Small intestine (tissue), 7 donors: Measurements from ENCODE around the gene OR8D2. TPM values are rescaled to one million over a fixed set of nuclear protein-coding genes. Genes with fewer than 3 reads are reported as not detected.

Experiments
- DNase-seq, 2 donors: peaks; one replicate each; pipeline versions ENCODE4 v3.0.0 to v3.0.0-alpha.2; 2013
- FAIRE-seq: peaks from 2 replicates; lab custom pipeline; 2012; peaks lifted over from hg19 to GRCh38; lab: Jason Lieb, UNC
- H3K27ac ChIP-seq, 3 donors: one replicate each; pipeline ENCODE4 v1.5.1; 2013; ENCODE audit warnings: low read length in 2 of 3, mild to moderate bottlenecking in 2 of 3, control low read depth in 1 of 3, inconsistent platforms in 1 of 3, low read depth in 1 of 3, moderate library complexity in 1 of 3
- H3K27me3 ChIP-seq, 3 donors: one replicate each; pipeline ENCODE4 v1.6.1; 2013; ENCODE audit warnings: low read length in 3 of 3, inconsistent platforms in 1 of 3; ENCODE audit not compliant: control insufficient read depth in 3 of 3, insufficient read depth in 3 of 3
- H3K36me3 ChIP-seq, 3 donors: one replicate each; pipeline ENCODE4 v1.6.1; 2013; ENCODE audit warnings: low read length in 3 of 3, inconsistent platforms in 1 of 3, low read depth in 1 of 3, mild to moderate bottlenecking in 1 of 3, moderate library complexity in 1 of 3; ENCODE audit not compliant: control insufficient read depth in 3 of 3, insufficient read depth in 2 of 3
- H3K4me1 ChIP-seq, 3 donors: one replicate each; pipeline ENCODE4 v1.6.1; 2013; ENCODE audit warnings: low read length in 2 of 3, inconsistent platforms in 1 of 3, low read depth in 1 of 3, mild to moderate bottlenecking in 1 of 3, moderate library complexity in 1 of 3; ENCODE audit not compliant: control insufficient read depth in 3 of 3, insufficient read depth in 2 of 3
- H3K4me3 ChIP-seq, 3 donors: one replicate each; pipeline ENCODE4 v1.5.1; 2013; ENCODE audit warnings: low read length in 3 of 3, control low read depth in 1 of 3, inconsistent platforms in 1 of 3, low read depth in 1 of 3, mild to moderate bottlenecking in 1 of 3, moderate library complexity in 1 of 3
- H3K9me3 ChIP-seq, 2 donors: one replicate each; pipeline ENCODE4 v1.6.1; 2013; ENCODE audit warnings: low read depth in 1 of 2, low read length in 1 of 2; ENCODE audit not compliant: control insufficient read depth in 2 of 2, insufficient read depth in 1 of 2
- WGBS, 3 donors: extraction: QIAGEN DNeasy Blood & Tissue Kit; methylation state at CpG; one replicate each; pipeline ENCODE4 v1.1.7; 2013; 5-methylcytosine and 5-hydroxymethylcytosine counted together
- polyA plus RNA-seq, 4 donors: library from polyadenylated mRNA; stranded (reverse) in 3 of 4; unstranded in 1 of 4; fragments of 200-250 nt in 3 of 4; fragments of 120-200 nt in 1 of 4; gene quantifications; one replicate each; pipeline versions ENCODE4 v1.2.1 to v1.2.3, GENCODE V29; 2013
- donor health status: healthy with polysubstance abuse.
- donor health status: control.
- donor health status: control.
- donor health status: Bipolar disorder and iron deficiency.
- donor health status: healthy.

Gene OR8D2
- polyA plus RNA-seq, 4 donors, result not detected

DNA sequence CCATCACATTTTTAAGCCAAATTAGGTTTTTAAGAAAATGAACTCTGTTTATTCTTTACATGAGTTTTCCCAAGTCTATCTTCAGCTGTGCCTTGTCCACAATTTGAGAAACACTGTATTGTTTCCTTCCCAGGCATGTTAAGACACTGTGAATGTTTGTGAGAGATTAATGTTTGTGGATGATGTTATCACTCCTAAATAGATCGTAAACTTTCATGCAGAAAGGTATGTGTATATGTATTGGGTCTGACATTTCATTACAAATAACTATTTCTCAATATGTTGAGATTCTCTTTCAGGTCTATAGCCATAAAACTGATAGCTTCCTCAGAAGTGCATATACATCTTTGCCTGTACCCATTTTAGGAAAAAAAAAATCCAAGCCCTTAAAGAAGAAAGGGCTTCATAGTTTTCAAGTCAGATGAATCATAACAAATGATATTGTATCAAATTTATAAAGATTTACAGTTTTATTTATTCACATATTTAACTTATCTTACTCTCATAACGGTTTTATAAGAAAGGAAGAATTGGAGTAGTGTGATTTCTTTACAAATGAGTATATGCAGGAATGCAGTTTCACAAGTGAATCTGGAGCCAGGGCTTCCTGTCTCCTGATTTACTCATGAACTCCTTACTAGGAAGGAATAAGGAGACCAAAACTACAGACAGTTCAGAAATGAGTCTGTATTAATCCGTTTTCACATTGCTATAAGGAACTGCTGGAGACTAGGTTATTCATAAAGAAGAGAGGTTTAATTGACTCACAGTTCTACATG lies 17.5 kb downstream of the OR8D2 start:
- 40 to 44% (median 43%) methylated on average over 3 of the region's 3 CpGs for WGBS, 3 donors
- Histone ChIP-seq H3K27me3 (no peaks in the 10 kb centered on the region), H3K27ac (no peak overlapping the region), H3K36me3 (no peaks in the 10 kb centered on the region), H3K4me1 (no peaks in the 10 kb centered on the region), H3K9me3 (no peaks in the 10 kb centered on the region), H3K4me3 (no peak overlapping the region)
- DNase-seq (no peak), FAIRE-seq (no peak)

DNA sequence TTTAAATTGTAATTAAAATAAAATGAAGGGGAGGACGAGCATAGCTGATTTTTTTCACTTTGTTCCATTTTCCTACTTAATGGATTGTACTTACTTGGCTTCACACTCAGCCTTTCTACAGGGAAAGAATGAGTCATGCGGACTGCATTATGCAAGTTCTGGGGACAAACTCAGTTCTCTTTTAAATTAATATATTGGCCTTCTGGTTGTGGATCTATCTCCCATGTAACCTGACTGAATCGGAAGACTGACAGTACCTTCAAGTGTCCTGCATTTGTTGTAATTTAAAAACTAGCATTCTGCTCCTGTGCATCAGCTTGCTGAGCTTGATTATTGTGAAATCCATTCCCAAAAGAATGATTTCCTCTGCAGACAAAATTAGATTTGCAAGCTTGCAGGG lies 18.4 kb downstream of the OR8D2 start:
- no peak overlapping the region for H3K4me3 ChIP-seq
- H3K9me3 ChIP-seq, result no peaks in the 10 kb centered on the region
- no peak for DNase-seq
- 59 to 78% (median 75%) methylated on average over 3 of the region's 3 CpGs for WGBS, 3 donors
- FAIRE-seq, result no peak
- no peaks in the 10 kb centered on the region for H3K4me1 ChIP-seq
- H3K36me3 ChIP-seq, result no peaks in the 10 kb centered on the region
- H3K27ac ChIP-seq, result no peak overlapping the region
- H3K27me3 ChIP-seq, result no peaks in the 10 kb centered on the region

DNA sequence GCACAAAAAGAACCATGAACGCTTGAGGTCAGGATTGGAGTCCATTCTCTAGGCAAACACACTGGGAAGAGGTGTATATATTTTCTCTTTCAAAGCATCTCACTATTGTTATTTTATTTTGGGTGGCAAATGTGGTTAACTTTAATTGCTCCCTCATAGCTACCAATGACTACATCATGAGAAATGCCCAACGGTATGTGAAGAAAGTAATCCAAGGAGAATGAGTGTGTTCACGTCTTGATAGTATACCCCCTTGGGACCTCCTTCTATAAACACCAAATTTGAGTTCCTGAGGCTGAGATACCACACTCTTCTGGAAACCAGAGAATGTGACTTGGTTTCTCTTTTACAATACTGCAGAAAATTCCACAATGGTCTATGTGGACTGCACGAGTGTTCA lies 22.1 kb downstream of the OR8D2 start:
- WGBS, 3 donors, result 83 to 85% (median 83%) methylated on average over 4 of the region's 4 CpGs
- Histone ChIP-seq H3K4me1 (no peaks in the 10 kb centered on the region), H3K27me3 (no peaks in the 10 kb centered on the region), H3K9me3 (no peaks in the 10 kb centered on the region), H3K27ac (no peak overlapping the region), H3K4me3 (no peak overlapping the region), H3K36me3 (no peaks in the 10 kb centered on the region)
- FAIRE-seq, result no peak
- DNase-seq, result no peak

DNA sequence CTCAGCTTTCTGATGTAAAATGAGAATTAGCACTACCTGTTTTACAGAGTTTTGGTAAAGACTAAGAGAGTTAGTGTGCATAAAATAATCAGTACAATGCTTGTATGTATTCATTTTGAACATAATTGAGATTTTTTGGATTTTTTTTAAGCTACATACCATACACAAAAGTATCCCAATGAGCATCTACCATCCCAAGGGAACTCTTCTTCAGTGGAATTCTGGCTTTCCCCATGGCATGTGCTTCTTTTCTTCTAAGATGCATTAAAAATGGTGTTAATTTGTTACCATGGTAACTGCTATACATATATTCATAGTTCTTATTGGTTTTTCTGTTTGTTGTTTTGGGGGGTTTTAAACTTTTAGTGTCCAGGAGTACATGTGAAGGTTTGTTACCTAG lies 24.0 kb downstream of the OR8D2 start:
- Histone ChIP-seq H3K27me3 (no peaks in the 10 kb centered on the region), H3K27ac (no peak overlapping the region), H3K4me3 (no peak overlapping the region), H3K36me3 (no peaks in the 10 kb centered on the region), H3K9me3 (no peaks in the 10 kb centered on the region), H3K4me1 (no peaks in the 10 kb centered on the region)
- DNase-seq (no peak), FAIRE-seq (no peak)

DNA sequence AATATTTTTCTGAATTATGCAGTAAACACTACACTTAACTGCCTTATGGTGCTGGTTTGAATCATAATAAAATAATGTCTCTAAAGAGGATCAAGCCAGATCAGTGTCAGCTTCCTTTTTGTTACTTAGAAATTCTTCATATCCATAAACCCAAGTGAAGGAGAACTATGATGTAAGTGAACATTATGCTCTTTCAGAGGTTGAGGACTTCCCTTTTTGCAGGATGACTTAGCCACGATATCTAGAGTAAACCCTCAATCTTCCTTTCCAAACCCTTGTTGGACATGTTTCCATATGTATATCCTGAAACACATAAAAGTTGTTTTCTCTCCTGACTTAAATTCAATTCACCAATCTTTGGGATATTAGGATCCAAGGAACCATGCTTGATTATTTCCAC lies 25.3 kb downstream of the OR8D2 start:
- FAIRE-seq (no peak), DNase-seq (no peak)
- Histone ChIP-seq H3K4me3 (no peak overlapping the region), H3K36me3 (no peaks in the 10 kb centered on the region), H3K27me3 (no peaks in the 10 kb centered on the region), H3K27ac (no peak overlapping the region), H3K9me3 (no peaks in the 10 kb centered on the region), H3K4me1 (no peaks in the 10 kb centered on the region)
- WGBS, 3 donors, result 65 to 69% (median 65%) methylated on average over 1 of the region's 1 CpG

DNA sequence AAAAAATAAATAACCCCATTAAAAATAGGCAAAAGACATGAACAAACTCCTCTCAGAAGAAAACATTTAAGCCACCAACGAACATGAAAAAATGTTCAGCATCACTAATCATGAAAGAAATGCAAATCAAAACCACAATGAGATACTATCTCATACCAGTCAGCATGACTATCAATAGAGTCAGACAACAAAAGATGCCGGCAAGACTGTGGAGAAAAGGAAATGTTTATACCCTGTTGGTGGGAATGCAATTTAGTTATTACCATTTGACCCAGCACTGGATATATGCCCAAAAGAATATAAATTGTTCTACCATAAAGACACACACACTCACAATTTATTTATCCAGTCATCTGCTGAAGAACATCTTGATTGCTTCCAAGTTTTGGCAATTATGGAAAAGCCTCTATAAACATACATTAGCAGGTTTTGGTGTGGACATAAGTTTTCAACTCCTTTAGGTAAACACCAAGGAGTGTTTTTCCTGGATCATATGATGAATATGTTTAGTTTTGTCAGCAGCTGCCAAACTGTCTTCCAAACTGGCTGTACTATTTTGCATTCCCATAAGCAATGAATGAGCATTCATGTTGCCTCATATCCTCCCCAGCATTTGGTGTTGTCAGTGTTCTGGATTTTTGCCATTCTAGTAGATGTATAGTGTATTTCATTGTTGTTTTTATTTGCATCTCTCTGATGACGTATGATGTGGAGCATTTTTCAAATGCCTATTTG lies 34.2 kb downstream of the OR8D2 start:
- H3K4me3 ChIP-seq, result no peak overlapping the region
- H3K27ac ChIP-seq, result no peak overlapping the region
- H3K36me3 ChIP-seq, result no peaks in the 10 kb centered on the region
- 51 to 66% (median 65%) methylated on average over 3 of the region's 3 CpGs for WGBS, 3 donors
- DNase-seq (no peak), FAIRE-seq (no peak)
- H3K27me3 ChIP-seq, result no peaks in the 10 kb centered on the region
- H3K4me1 ChIP-seq, result no peaks in the 10 kb centered on the region
- H3K9me3 ChIP-seq, result no peaks in the 10 kb centered on the region

DNA sequence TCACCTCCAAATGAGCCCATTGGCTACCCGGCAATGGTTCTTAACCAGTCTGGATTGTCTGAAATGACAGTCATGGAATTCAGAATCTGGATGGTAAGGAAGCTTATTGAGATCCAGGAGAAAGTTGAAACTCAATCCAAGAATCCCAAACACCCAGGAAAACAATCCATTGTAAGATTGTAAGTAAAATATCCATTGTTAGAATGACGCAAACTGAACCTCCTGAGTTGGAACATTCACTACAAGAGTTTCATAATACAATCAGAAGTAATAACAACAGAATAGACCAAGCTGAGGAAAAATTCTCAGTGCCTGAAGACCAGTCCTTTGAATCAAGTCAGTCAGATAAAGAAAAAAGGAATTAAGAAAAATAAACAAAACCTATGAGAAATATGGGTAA lies 41.7 kb downstream of the OR8D2 start:
- H3K27ac ChIP-seq, result no peak overlapping the region
- DNase-seq (no peak), FAIRE-seq (no peak)

DNA sequence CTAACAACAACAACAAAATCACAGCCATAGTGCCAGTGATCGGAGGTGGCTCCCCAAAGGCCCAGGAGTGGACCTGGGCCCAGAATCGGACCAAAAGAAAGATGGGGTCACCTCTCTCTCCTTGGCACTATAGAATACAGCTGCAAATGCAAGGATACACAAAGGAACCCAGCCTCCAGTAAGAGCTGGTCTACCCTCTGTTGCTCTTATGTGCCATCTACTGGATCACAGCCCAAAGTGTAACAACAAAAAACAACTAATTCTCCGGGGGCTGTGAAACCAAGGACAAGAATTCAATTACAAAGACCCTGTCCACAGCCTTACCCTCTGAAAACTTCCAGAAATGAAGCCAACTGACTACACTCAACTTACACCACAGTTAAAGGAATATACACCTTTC lies 42.2 kb downstream of the OR8D2 start:
- Histone ChIP-seq H3K27me3 (no peaks in the 10 kb centered on the region), H3K4me3 (no peak overlapping the region), H3K9me3 (no peaks in the 10 kb centered on the region), H3K27ac (peak overlapping the region in 1 of 3 donors; percentile 3), H3K36me3 (no peaks in the 10 kb centered on the region), H3K4me1 (no peaks in the 10 kb centered on the region)
- FAIRE-seq (no peak), DNase-seq (no peak)
- 61 to 78% (median 75%) methylated on average over 3 of the region's 3 CpGs for WGBS, 3 donors

More for the DNA sequence above, 41.7 kb downstream of the OR8D2 start:
- Histone ChIP-seq H3K36me3 (no peaks in the 10 kb centered on the region), H3K4me3 (no peak overlapping the region), H3K9me3 (no peaks in the 10 kb centered on the region), H3K4me1 (no peaks in the 10 kb centered on the region), H3K27me3 (no peaks in the 10 kb centered on the region)
- WGBS, 3 donors, result 62 to 87% (median 63%) methylated on average over 2 of the region's 2 CpGs
